OCI-LY3 (cell line): ENCODE results near the gene ZFYVE9.

ENCODE experiments used
- EZH2phosphoT487 ChIP-seq: fragments of 200-600 bp; shearing (Covaris generic); IDR thresholded peaks from 2 replicates; pipeline ENCODE4 v1.6.1; 2018; ENCODE audit warnings: antibody characterized with exemption, mixed run types, low read depth
- TF ChIP-seq, protein P1 (sequence below): fragments of 200-600, 300-600 bp; sonication (generic); IDR thresholded peaks from 2 replicates; pipeline ENCODE4 v1.5.1; 2014; ENCODE audit warnings: antibody characterized with exemption, low read length, low read depth

DNA sequence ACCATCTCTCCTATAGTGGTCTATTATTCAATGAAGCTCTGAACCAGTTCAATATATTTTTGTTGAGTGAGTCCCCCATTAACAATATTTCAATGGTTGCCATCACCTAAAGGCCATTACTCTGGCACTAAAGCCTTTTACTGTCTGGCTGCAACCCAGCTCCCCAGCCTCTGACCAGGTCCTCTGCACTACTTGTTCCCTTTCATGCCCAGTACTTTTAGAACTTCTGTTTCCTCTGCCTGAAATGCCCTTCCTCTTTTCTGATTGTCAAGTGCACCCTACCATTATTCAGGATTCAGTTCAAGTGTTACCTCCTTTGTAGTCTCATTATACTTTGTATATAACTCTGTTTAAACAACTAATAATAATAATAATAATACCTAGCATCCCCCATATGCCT lies 30.4 kb upstream of the ZFYVE9 start:
- TF ChIP-seq, protein P1, sequence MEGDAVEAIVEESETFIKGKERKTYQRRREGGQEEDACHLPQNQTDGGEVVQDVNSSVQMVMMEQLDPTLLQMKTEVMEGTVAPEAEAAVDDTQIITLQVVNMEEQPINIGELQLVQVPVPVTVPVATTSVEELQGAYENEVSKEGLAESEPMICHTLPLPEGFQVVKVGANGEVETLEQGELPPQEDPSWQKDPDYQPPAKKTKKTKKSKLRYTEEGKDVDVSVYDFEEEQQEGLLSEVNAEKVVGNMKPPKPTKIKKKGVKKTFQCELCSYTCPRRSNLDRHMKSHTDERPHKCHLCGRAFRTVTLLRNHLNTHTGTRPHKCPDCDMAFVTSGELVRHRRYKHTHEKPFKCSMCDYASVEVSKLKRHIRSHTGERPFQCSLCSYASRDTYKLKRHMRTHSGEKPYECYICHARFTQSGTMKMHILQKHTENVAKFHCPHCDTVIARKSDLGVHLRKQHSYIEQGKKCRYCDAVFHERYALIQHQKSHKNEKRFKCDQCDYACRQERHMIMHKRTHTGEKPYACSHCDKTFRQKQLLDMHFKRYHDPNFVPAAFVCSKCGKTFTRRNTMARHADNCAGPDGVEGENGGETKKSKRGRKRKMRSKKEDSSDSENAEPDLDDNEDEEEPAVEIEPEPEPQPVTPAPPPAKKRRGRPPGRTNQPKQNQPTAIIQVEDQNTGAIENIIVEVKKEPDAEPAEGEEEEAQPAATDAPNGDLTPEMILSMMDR: no peak
- TF ChIP-seq EZH2phosphoT487: no peak
